Activated CD4-positive, alpha-beta T cell treated with anti-CD3 and anti-CD28 coated beads for 36 hours (primary cell): ENCODE measurements around the gene PRL. TPM values are rescaled to one million over a fixed set of nuclear protein-coding genes. Genes with fewer than 3 reads are reported as not detected.

ENCODE experiments used
- ATAC-seq: fragments of 200-7000 bp; cut with Tn5 transposase; one replicate; pipeline ENCODE4 v1.10.0; 2021; ENCODE audit warnings: mild to moderate bottlenecking, moderate library complexity
- CTCF ChIA-PET: fragments of 350-600 bp; sonication (Branson Sonifier 250); formaldehyde crosslinking; loops from one replicate; lab custom pipeline; 2021; ENCODE audit warnings: antibody characterized with exemption; lab: Charles Lee
- POLR2A ChIA-PET: fragments of 350-600 bp; sonication (Branson Sonifier 250); formaldehyde crosslinking; loops from one replicate; lab custom pipeline; 2021; ENCODE audit warnings: antibody characterized with exemption, inconsistent platforms; lab: Charles Lee
- DNase-seq: peaks from one replicate; pipeline ENCODE4 v3.0.0-alpha.2; 2020
- H3K27ac Mint-ChIP-seq: one replicate; pipeline ENCODE4 v1.8.0; 2021; ENCODE audit warnings: mixed read lengths
- H3K27me3 Mint-ChIP-seq: one replicate; pipeline ENCODE4 v1.8.0; 2021; ENCODE audit warnings: mixed read lengths
- H3K36me3 Mint-ChIP-seq: one replicate; pipeline ENCODE4 v1.8.0; 2021; ENCODE audit warnings: low read depth, mixed read lengths
- H3K4me1 Mint-ChIP-seq: one replicate; pipeline ENCODE4 v1.8.0; 2021; ENCODE audit warnings: mixed read lengths
- H3K4me3 Mint-ChIP-seq: one replicate; pipeline ENCODE4 v1.8.0; 2021; ENCODE audit warnings: mild to moderate bottlenecking, moderate library complexity, mixed read lengths
- H3K9me3 Mint-ChIP-seq: one replicate; pipeline ENCODE4 v1.8.0; 2021; ENCODE audit warnings: low read depth, mixed read lengths
- intact Hi-C, 2 experiments: fragments of 100-400 bp; cut with DNase I in 1 of 2; cut with micrococcal nuclease in 1 of 2; formaldehyde crosslinking; loops; one replicate each; pipeline versions ENCODE4 v1.14.2 to v1.15.1; 2022 to 2024; cut with DNase I, micrococcal nuclease
- total RNA-seq, 2 experiments: library from RNA; stranded (reverse); gene quantifications; one replicate each; pipeline ENCODE4 v1.2.3, GENCODE V29; 2021

PRL gene
- total RNA-seq, 2 experiments from 2014 or later: not detected

GRCh38 chr6:22249711-22250350 lies 47.0 kb downstream of the PRL start:
- no peaks in the 10 kb centered on the region for H3K9me3 Mint-ChIP-seq
- DNase-seq (no peak), ATAC-seq (no peak)
- H3K4me1 Mint-ChIP-seq: no peaks in the 10 kb centered on the region
- CTCF ChIA-PET: no interaction called here
- peaks cover 2% of the 10 kb centered on the region for H3K27me3 Mint-ChIP-seq
- POLR2A ChIA-PET: no interaction called here
- intact Hi-C loops: no loop called here
- no peak overlapping the region for H3K4me3 Mint-ChIP-seq
- no peak overlapping the region for H3K27ac Mint-ChIP-seq
- H3K36me3 Mint-ChIP-seq: no peaks in the 10 kb centered on the region

- Mint-ChIP-seq H3K9me3 (no peaks in the 10 kb centered on the region), H3K27ac (no peak overlapping the region), H3K4me3 (no peak overlapping the region), H3K36me3 (no peaks in the 10 kb centered on the region), H3K27me3 (peaks cover 2% of the 10 kb centered on the region), H3K4me1 (no peaks in the 10 kb centered on the region)
- POLR2A ChIA-PET: interaction anchor here (0.6 kb wide), 1 partner anchor 53 kb away, joined by 3 read pairs; no protein-coding TSS in a partner anchor
- ATAC-seq (no peak), DNase-seq (no peak)
- CTCF ChIA-PET: interaction anchor here (0.6 kb wide), 1 partner anchor 460 kb away, joined by 3 read pairs; no protein-coding TSS in a partner anchor
- intact Hi-C loops: no loop called here
Observed at GRCh38 chr6:22248513-22249308, 48.1 kb downstream of the PRL start.

DNA sequence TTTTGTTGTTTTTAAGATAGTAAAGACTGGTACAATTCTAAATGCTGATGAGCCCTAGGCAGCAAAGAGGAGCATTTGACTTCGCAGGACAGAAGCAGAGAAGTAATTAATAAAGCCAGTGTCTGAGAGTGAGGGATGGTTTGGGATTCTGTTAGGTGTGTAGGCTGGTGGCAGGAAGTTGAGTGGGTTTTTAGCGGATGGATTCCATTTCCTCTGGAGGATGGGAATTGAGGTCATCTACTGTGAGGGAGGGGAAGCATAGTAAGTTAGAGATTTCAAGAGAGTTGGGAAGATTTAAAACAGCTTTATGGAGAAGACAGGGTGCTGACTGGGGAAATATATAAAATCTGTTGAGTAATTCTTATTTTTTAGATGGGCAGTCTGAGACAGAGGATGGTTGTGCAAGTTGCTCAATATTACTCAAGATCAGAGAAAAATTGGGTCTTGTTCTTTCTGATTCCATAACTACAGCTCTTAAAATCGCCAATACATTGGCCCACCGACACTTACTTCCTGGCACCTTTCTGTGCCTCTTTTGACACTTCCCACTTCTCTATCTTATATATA lies 48.8 kb downstream of the PRL start:
- ATAC-seq: no peak
- Mint-ChIP-seq H3K36me3 (no peaks in the 10 kb centered on the region), H3K9me3 (peaks cover under 1% of the 10 kb centered on the region), H3K4me1 (no peaks in the 10 kb centered on the region), H3K27ac (no peak overlapping the region), H3K4me3 (no peak overlapping the region), H3K27me3 (peaks cover 2% of the 10 kb centered on the region)
- POLR2A ChIA-PET: no interaction called here
- CTCF ChIA-PET: no interaction called here
- no peak for DNase-seq
- intact Hi-C loops: no loop called here

DNA sequence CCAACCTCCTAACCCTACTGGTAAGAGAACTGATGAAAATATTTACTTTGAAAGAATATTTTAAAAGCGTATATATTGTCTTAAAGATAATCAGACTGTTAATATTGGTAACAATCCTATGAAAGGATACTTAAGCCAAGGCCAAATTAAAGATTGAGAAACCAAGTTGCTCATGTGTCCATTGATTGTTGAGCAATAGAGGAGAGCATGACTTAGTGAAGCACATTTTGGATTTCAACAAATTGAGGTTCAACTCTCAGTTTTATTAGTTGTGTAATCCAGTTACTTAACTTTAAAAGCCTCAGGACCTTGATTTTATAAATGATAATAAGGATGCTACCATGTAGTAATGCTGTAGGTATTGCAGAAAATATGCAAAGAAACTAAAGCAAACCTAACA lies 56.8 kb downstream of the PRL start:
- POLR2A ChIA-PET: no interaction called here
- H3K4me3 Mint-ChIP-seq: no peak overlapping the region
- H3K27me3 Mint-ChIP-seq: no peaks in the 10 kb centered on the region
- H3K9me3 Mint-ChIP-seq: peaks cover 8% of the 10 kb centered on the region
- intact Hi-C loops: no loop called here
- CTCF ChIA-PET: no interaction called here
- no peak overlapping the region for H3K27ac Mint-ChIP-seq
- DNase-seq (no peak), ATAC-seq (no peak)
- H3K36me3 Mint-ChIP-seq: no peaks in the 10 kb centered on the region
- H3K4me1 Mint-ChIP-seq: no peaks in the 10 kb centered on the region

DNA sequence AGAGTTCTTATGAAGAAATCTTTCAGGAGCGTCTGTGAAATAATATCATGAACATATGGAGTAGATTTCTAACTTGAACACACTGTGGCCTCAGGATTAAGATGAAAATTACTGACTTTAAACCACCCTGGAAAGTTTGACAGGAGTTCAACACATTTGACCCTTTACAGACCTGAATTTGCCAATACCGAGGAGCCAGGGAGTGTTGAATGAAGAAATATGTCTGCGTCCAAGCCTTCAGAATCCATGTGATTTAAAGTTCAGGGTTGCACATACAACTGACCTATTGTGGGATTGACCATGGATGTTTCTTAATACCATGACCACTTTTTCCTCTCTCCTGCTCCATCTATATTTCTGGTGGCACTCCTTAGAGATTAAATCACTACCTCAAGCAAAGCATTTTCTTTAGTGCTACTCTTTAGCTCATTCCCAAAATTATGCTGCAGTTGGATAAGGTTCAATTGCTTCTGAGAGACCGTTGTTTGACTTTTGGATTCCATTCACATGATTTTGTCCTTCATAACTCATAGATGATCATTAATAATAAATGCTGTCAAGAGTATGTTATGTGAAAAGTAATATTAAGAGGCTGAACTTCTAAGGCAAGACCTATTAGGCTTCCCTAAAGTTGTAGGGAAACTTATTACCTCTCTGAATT lies 57.4 kb downstream of the PRL start:
- no peaks in the 10 kb centered on the region for H3K27me3 Mint-ChIP-seq
- no peaks in the 10 kb centered on the region for H3K36me3 Mint-ChIP-seq
- no peak for ATAC-seq
- intact Hi-C loops: no loop called here
- POLR2A ChIA-PET: no interaction called here
- H3K27ac Mint-ChIP-seq: no peak overlapping the region
- H3K9me3 Mint-ChIP-seq: peaks cover 8% of the 10 kb centered on the region
- no peaks in the 10 kb centered on the region for H3K4me1 Mint-ChIP-seq
- no peak for DNase-seq
- H3K4me3 Mint-ChIP-seq: no peak overlapping the region
- CTCF ChIA-PET: no interaction called here

DNA sequence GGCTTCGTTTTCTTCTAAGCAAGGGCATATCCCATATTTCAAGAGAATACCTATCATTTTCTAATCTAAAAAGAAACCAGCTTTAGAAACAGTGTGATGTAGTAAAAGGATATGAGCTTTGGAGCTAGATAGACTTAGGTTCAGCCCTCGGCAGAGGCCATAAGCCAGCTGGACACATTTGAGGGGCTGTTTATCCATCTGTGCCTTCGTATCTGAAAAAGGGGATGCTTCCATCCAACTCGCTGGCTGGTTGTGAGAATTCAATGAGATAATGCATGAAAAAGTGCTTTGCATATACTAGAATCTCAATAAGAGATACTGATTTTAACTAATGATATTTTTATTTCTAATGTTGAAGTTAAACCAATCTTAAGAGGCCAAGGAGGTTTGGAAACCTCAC lies 58.0 kb downstream of the PRL start:
- no peak overlapping the region for H3K4me3 Mint-ChIP-seq
- H3K36me3 Mint-ChIP-seq: no peaks in the 10 kb centered on the region
- ChIA-PET CTCF (no interaction called here), POLR2A (no interaction called here)
- no peak overlapping the region for H3K27ac Mint-ChIP-seq
- H3K9me3 Mint-ChIP-seq: peaks cover 8% of the 10 kb centered on the region
- DNase-seq: no peak
- H3K4me1 Mint-ChIP-seq: no peaks in the 10 kb centered on the region
- no peak for ATAC-seq
- no peaks in the 10 kb centered on the region for H3K27me3 Mint-ChIP-seq
- intact Hi-C loops: no loop called here

GRCh38 chr6:22237526-22237925 lies 59.3 kb downstream of the PRL start:
- Mint-ChIP-seq H3K36me3 (no peaks in the 10 kb centered on the region), H3K27me3 (no peaks in the 10 kb centered on the region), H3K4me1 (no peaks in the 10 kb centered on the region), H3K9me3 (peaks cover 4% of the 10 kb centered on the region), H3K4me3 (no peak overlapping the region), H3K27ac (no peak overlapping the region)
- intact Hi-C loops: no loop called here
- POLR2A ChIA-PET: no interaction called here
- DNase-seq: no peak
- no peak for ATAC-seq
- CTCF ChIA-PET: interaction anchor here (0.6 kb wide), 1 partner anchor 497 kb away, joined by 5 read pairs; no protein-coding TSS in a partner anchor
